Activated CD4-positive, alpha-beta T cell treated with anti-CD3 and anti-CD28 coated beads, Interleukin-2, amount 50 U/mL, for 4 hours (primary cell): ENCODE measurements around the gene IL5RA.

Experiments used
- DNase-seq, 2 experiments: peaks; one replicate each; pipeline ENCODE4 v3.0.0-alpha.2; 2020

The IL5RA gene

GRCh38 chr3:3064297-3064696 is 45.9 kb downstream of the IL5RA start:
- no peak for DNase-seq

GRCh38 chr3:3059645-3060044 is 50.5 kb downstream of the IL5RA start:
- DNase-seq, result no peak

- DNase-seq, result no peak
Observed at GRCh38 chr3:3053974-3054373, 56.2 kb downstream of the IL5RA start.

GRCh38 chr3:3038201-3038991 is 71.8 kb downstream of the IL5RA start:
- DNase-seq, result no peak

GRCh38 chr3:3037156-3037555 is 73.0 kb downstream of the IL5RA start:
- DNase-seq, result no peak

GRCh38 chr3:3031326-3031725 is 78.8 kb downstream of the IL5RA start:
- no peak for DNase-seq

- DNase-seq, result no peak
Observed at GRCh38 chr3:3027976-3028567, 82.1 kb downstream of the IL5RA start.

- DNase-seq, result no peak
Observed at GRCh38 chr3:3023111-3023745, 86.9 kb downstream of the IL5RA start.

GRCh38 chr3:3020209-3020608 is 90.0 kb downstream of the IL5RA start:
- no peak for DNase-seq
